Measurements from ENCODE around the gene ANKRD63. TPM values are rescaled to one million over a fixed set of nuclear protein-coding genes. Genes with fewer than 3 reads are reported as not detected.

Gene ANKRD63
- total and polyA plus RNA-seq, 2 of the 13 experiments (the other 11 are each of a cell fraction or from before 2014, with no cell fraction given) = not detected

DNA sequence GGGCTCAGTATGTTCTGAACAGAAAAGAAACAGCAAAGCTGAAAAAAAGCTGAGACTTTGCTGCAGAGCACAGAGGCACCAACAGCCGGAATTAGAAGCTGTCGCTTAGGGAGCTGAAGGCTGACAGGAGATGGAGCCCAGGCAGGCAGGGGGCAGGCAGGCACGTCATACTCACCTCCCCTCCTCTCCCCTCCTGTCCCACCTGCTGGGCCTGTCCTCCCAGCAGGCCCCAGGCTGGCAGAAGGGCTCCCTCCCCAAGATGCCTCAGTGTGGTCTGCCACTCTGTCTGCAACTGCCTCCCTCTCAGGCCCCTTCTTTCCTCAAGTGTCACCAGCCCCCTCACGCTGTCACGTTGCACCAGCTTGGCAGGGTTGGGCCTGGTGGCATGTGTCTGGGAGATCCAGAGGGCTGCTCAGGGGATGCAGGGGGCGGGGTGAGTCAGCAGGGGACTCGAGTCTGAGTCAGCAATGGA, 3.2 kb upstream of the ANKRD63 start:
- Histone ChIP-seq H3K9ac (ENCODE audit: insufficient read depth, low read depth, low read length) (no peak overlapping the region), H3K4me2 (ENCODE audit: low read depth, low read length) (no peak overlapping the region), H3K4me3 (replicated peaks in 1 of 3; ENCODE audit: insufficient read depth in 1 of 3, low read depth in 2 of 3, low read length in 3 of 3) (no peak overlapping the region), H3K79me2 (ENCODE audit: insufficient read depth, low read length) (no peaks in the 10 kb centered on the region), H4K20me1 (ENCODE audit: insufficient read depth, low read length) (no peaks in the 10 kb centered on the region), H2AFZ (ENCODE audit: low read length) (no peak overlapping the region), H3K27ac (ENCODE audit: extremely low read length, insufficient read depth, low read length) (no peak overlapping the region), H3K9me3 (ENCODE audit: low read length) (no peaks in the 10 kb centered on the region), H3K36me3 (replicated peaks in 1 of 2; ENCODE audit: control insufficient read depth in 1 of 2, insufficient read depth in 2 of 2, low read length in 2 of 2) (no peaks in the 10 kb centered on the region), H3K27me3 (ENCODE audit: control insufficient read depth in 1 of 2, insufficient read depth in 2 of 2, low read length in 2 of 2) (peaks cover 20 to 89% of the 10 kb centered on the region in 2 experiments), H3K4me1 (ENCODE audit: insufficient read depth, low read length) (0 out of 2 replicates have a peak, but pooled peaks cover 3% of the 10 kb centered on the region)
- BruUV-seq (replicated peaks) = no TSS peak
- ChIA-PET POLR2A (no interaction called here), CTCF (ENCODE audit: low intra/inter-chr PET ratio, low total read pairs) (no interaction called here)
- FAIRE-seq (no peak), DNase-seq (ENCODE audit: low spot score) (no peak), ATAC-seq (no peak)
- in situ Hi-C loops (cut with HindIII; ENCODE audit: extremely low pct_ligation_motif_present, low pct_unique_long_range_greater_than_20kb) = no loop called here
- WGBS (ENCODE audit: low lambda C conversion rate) = 3% methylated on average over 6 of the region's 7 CpGs
- intact Hi-C loops (cut with micrococcal nuclease; ENCODE audit: unreplicated experiment) = no loop called here
- TF ChIP-seq ZNF674 (CRISPR knock-in tag; IDR thresholded peaks at IDR 0.05; ENCODE audit: low read depth) = no peak
- TF ChIP-seq THAP11 (CRISPR knock-in tag; IDR thresholded peaks at IDR 0.05) = no peak
- TF ChIP-seq NFIB (CRISPR knock-in tag; IDR thresholded peaks at IDR 0.05; ENCODE audit: borderline replicate concordance) = no peak
- no peak for TF ChIP-seq ARNTL (CRISPR knock-in tag; IDR thresholded peaks at IDR 0.05)
- TF ChIP-seq SNAPC2 (CRISPR knock-in tag; IDR thresholded peaks at IDR 0.05) = no peak
- no peak for TF ChIP-seq SP140L (CRISPR knock-in tag; IDR thresholded peaks at IDR 0.05; ENCODE audit: borderline replicate concordance)
- no peak for TF ChIP-seq CREB1 (IDR thresholded peaks at IDR 0.05)
- TF ChIP-seq CREB1 (CRISPR knock-in tag; IDR thresholded peaks at IDR 0.05) = no peak
- no peak for TF ChIP-seq SCMH1 (CRISPR knock-in tag; IDR thresholded peaks at IDR 0.05; ENCODE audit: borderline replicate concordance)
- no peak for TF ChIP-seq ZNF776 (CRISPR knock-in tag; IDR thresholded peaks at IDR 0.05)
- no peak for TF ChIP-seq MTF2 (CRISPR knock-in tag; IDR thresholded peaks at IDR 0.05; ENCODE audit: borderline replicate concordance)
- TF ChIP-seq, protein P1, sequence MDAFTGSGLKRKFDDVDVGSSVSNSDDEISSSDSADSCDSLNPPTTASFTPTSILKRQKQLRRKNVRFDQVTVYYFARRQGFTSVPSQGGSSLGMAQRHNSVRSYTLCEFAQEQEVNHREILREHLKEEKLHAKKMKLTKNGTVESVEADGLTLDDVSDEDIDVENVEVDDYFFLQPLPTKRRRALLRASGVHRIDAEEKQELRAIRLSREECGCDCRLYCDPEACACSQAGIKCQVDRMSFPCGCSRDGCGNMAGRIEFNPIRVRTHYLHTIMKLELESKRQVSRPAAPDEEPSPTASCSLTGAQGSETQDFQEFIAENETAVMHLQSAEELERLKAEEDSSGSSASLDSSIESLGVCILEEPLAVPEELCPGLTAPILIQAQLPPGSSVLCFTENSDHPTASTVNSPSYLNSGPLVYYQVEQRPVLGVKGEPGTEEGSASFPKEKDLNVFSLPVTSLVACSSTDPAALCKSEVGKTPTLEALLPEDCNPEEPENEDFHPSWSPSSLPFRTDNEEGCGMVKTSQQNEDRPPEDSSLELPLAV (CRISPR knock-in tag; conservative IDR thresholded peaks at IDR 0.05; ENCODE audit: low read depth) = no peak
- no peak for TF ChIP-seq ZNF205 (CRISPR knock-in tag; IDR thresholded peaks at IDR 0.05)
- TF ChIP-seq MED8 (CRISPR knock-in tag; IDR thresholded peaks at IDR 0.05; ENCODE audit: insufficient replicate concordance) = no peak
- TF ChIP-seq ZNF546 (CRISPR knock-in tag; conservative IDR thresholded peaks at IDR 0.05) = no peak
- TF ChIP-seq DNMT1 (CRISPR knock-in tag; IDR thresholded peaks at IDR 0.05) = no peak
- TF ChIP-seq TRIM24 (CRISPR knock-in tag; IDR thresholded peaks at IDR 0.05) = no peak
- no peak for TF ChIP-seq ZNF777 (CRISPR knock-in tag; IDR thresholded peaks at IDR 0.05)
- no peak for TF ChIP-seq ZNF264 (CRISPR knock-in tag; IDR thresholded peaks at IDR 0.05)
